Activated CD4-positive, alpha-beta T cell treated with anti-CD3 and anti-CD28 coated beads for 36 hours (primary cell): Measurements from ENCODE around the gene TMEM40. TPM values are rescaled to one million over a fixed set of nuclear protein-coding genes. Genes with fewer than 3 reads are reported as not detected.
"Not testable (repeated sequence)": the region's sequence is repeated elsewhere in the genome, so short reads cannot be mapped to it uniquely, and the experiment has no call there.

ENCODE experiments used
- ATAC-seq: fragments of 200-7000 bp; cut with Tn5 transposase; one replicate; pipeline ENCODE4 v1.10.0; 2021; ENCODE audit warnings: mild to moderate bottlenecking, moderate library complexity
- CTCF ChIA-PET: fragments of 350-600 bp; sonication (Branson Sonifier 250); formaldehyde crosslinking; loops from one replicate; lab custom pipeline; 2021; ENCODE audit warnings: antibody characterized with exemption; lab: Charles Lee
- POLR2A ChIA-PET: fragments of 350-600 bp; sonication (Branson Sonifier 250); formaldehyde crosslinking; loops from one replicate; lab custom pipeline; 2021; ENCODE audit warnings: antibody characterized with exemption, inconsistent platforms; lab: Charles Lee
- DNase-seq: peaks from one replicate; pipeline ENCODE4 v3.0.0-alpha.2; 2020
- H3K27ac Mint-ChIP-seq: one replicate; pipeline ENCODE4 v1.8.0; 2021; ENCODE audit warnings: mixed read lengths
- H3K27me3 Mint-ChIP-seq: one replicate; pipeline ENCODE4 v1.8.0; 2021; ENCODE audit warnings: mixed read lengths
- H3K36me3 Mint-ChIP-seq: one replicate; pipeline ENCODE4 v1.8.0; 2021; ENCODE audit warnings: low read depth, mixed read lengths
- H3K4me1 Mint-ChIP-seq: one replicate; pipeline ENCODE4 v1.8.0; 2021; ENCODE audit warnings: mixed read lengths
- H3K4me3 Mint-ChIP-seq: one replicate; pipeline ENCODE4 v1.8.0; 2021; ENCODE audit warnings: mild to moderate bottlenecking, moderate library complexity, mixed read lengths
- H3K9me3 Mint-ChIP-seq: one replicate; pipeline ENCODE4 v1.8.0; 2021; ENCODE audit warnings: low read depth, mixed read lengths
- intact Hi-C, 2 experiments: fragments of 100-400 bp; cut with DNase I in 1 of 2; cut with micrococcal nuclease in 1 of 2; formaldehyde crosslinking; loops; one replicate each; pipeline versions ENCODE4 v1.14.2 to v1.15.1; 2022 to 2024; cut with DNase I, micrococcal nuclease
- total RNA-seq, 2 experiments: library from RNA; stranded (reverse); gene quantifications; one replicate each; pipeline ENCODE4 v1.2.3, GENCODE V29; 2021

TMEM40 gene
- total RNA-seq, 2 experiments from 2014 or later, result not detected

DNA sequence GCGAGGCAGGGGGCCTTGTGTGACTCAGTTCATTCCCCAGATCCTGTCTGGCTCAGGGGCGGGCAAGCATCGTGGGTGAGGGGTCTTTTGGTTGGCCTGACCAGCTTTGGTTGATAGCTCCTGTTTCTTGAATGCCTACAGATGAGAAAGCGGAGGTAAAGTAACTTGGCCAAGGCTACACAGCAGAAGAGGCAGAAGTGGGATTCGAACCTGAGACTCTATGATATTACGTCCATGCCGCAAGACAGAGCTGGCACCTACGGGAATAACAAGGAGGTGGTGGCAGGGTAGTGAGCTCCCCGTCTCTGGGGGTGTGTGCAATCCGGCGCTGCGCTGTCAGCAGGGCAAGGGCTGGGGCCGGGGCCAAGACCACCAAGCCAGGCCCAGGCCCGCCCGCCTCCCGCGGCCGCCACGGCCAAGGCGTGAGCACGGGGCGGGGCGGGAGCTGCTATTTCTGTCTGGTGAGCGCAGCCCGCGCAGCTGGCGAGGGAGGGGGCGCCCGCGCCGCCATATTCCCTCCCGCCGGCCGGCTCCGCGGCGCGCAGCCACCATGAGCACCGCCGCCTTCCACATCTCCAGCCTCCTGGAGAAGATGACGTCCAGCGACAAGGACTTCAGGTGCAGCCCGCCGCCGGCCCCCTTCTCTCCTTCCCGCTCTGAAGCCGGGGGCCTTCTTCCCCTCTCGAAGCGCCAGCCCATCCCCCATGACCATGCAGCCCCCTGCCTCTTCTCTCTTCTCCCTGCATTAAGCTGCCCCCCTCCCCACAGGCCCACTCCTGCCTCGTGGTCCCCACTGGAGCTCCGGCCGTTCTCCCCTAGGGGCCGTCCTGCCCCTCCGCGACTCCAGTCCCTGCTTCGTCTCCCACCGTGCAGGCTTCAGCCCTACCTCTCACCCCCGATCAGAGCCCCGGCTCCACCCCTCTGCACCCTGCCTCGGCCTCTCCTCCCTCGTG is 37.4 kb upstream of the TMEM40 start, which contains the start of gene CAND2:
TSS of gene CAND2 (plus strand) at position 510 of the 953 bp plus-strand sequence. CDS start at position 551, 41 bp downstream.
- peak; percentile 81 for ATAC-seq
- Mint-ChIP-seq H3K4me3 (peak within 1 kb of the TSS; percentile 71), H3K27me3 (no peaks in the 10 kb centered on the region), H3K9me3 (no peaks in the 10 kb centered on the region), H3K4me1 (peaks cover 16% of the 10 kb centered on the region), H3K36me3 (no peaks in the 10 kb centered on the region), H3K27ac (peak within 1 kb of the TSS; percentile 70)
- ChIA-PET POLR2A (interaction anchor here (0.5 to 0.6 kb wide), 3 partner anchors 14 to 193 kb away, joined by 3 to 4 read pairs (median 4); no protein-coding TSS in a partner anchor), CTCF (interaction anchor here (0.6 to 5.4 kb wide), 4 partner anchors 9 to 19 kb away, joined by 3 to 49 read pairs (median 6); no protein-coding TSS in a partner anchor)
- intact Hi-C loops, result loop anchor here in 1 of 2 experiments (1.0 kb wide), 1 partner anchor 14 kb away; no protein-coding TSS in a partner anchor
- DNase-seq, result peak; percentile 65

DNA sequence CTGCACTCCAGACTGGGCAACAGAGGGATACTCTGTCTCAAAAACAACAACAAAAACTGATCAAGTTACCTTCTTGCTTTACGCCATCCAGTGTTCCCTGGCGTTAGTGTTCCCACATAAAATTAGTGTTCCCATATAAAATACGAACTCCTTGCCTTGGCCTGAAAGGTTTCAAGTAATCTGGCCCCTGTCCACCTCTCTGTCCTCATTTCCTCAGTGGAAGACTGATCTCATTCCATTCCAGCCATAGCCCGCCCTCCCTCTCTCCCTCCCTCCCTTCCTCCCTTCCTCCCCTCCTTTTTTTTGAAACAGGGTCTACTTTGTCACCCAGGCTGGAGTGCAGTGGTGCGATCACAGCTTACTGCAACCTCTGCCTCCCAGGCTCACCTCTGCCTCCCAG is 34.6 kb upstream of the TMEM40 start:
- ChIA-PET POLR2A (no interaction called here), CTCF (no interaction called here)
- Mint-ChIP-seq H3K9me3 (no peaks in the 10 kb centered on the region), H3K36me3 (no peaks in the 10 kb centered on the region), H3K27me3 (no peaks in the 10 kb centered on the region), H3K4me1 (peaks cover 16% of the 10 kb centered on the region), H3K27ac (no peak overlapping the region), H3K4me3 (no peak overlapping the region)
- no peak for ATAC-seq
- intact Hi-C loops, result loop anchor here in 1 of 2 experiments (2.0 kb wide), 1 partner anchor 17 kb away; no protein-coding TSS in a partner anchor
- DNase-seq, result no peak

DNA sequence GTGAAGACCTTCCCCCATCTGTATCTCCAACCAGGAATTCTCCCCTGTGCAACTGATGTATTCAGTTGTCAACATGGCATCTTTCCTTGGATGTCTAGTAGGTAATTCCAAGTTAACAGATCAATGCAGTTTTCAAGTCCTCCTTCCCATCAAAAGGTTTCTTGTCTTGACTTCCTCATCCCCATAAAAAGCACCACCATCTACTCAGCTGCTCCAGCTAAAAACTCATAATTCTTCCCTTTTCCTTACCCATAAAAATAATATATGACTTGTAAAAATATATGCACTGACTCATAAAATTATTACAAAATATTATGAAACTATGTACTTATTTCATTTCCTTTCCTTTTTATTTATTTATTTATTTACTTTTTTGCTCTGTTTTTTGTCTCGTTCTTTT is 32.4 kb upstream of the TMEM40 start:
- CTCF ChIA-PET, result no interaction called here
- no peak for ATAC-seq
- intact Hi-C loops, result no loop called here
- Mint-ChIP-seq H3K27me3 (no peaks in the 10 kb centered on the region), H3K27ac (no peak overlapping the region), H3K4me1 (peaks cover 6% of the 10 kb centered on the region), H3K9me3 (no peaks in the 10 kb centered on the region), H3K4me3 (no peak overlapping the region), H3K36me3 (no peaks in the 10 kb centered on the region)
- no peak for DNase-seq
- POLR2A ChIA-PET, result interaction anchor here (0.6 kb wide), 1 partner anchor 240 kb away, joined by 4 read pairs; no protein-coding TSS in a partner anchor

DNA sequence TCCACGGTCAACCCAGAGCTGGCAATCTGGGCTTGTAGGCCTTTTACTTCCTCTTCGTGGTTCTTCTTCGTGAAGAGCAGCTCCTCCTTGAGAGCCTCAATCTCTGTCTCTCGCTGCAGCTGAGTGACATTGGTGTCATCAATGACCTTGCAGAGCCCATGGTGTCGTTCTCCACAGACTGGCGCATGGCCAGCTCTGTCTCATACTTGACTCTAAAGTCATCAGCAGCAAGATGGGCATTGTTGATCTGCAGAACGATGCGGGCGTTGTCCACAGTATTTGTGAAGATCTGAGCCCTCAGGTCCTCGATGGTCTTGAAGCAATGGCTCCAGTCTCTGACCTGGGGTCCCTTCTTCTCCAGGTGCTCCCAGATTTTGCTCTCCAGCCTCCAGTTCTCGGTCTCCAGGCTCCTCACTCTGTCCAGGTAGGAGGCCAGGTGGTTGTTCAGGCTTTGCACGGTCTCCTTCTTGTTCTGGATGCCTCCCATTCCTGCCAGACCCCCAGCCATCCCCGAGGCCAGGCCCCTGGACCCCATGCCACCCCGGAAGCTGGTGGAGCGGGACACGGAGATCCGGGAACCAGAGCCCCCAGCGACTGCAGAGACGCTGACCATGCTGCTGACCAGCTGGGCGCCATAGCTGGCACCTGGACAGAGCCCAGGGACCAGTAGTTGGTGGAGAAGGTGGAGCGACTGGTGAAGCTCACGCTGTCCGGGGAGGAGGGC is 29.1 kb upstream of the TMEM40 start:
- H3K9me3 Mint-ChIP-seq, H3K27me3 Mint-ChIP-seq, H3K36me3 Mint-ChIP-seq, DNase-seq, ATAC-seq, H3K27ac Mint-ChIP-seq, H3K4me1 Mint-ChIP-seq, H3K4me3 Mint-ChIP-seq, POLR2A ChIA-PET: not testable (repeated sequence)
- CTCF ChIA-PET, result interaction anchor here (0.6 to 3.2 kb wide), 12 partner anchors 8 to 450 kb away, joined by 3 to 21 read pairs (median 3); partner anchors contain the start of genes CAND2 and TMEM40
- intact Hi-C loops, result loop anchor here (1.0 to 2.0 kb wide), 2 partner anchors 104 to 105 kb away; no protein-coding TSS in a partner anchor

DNA sequence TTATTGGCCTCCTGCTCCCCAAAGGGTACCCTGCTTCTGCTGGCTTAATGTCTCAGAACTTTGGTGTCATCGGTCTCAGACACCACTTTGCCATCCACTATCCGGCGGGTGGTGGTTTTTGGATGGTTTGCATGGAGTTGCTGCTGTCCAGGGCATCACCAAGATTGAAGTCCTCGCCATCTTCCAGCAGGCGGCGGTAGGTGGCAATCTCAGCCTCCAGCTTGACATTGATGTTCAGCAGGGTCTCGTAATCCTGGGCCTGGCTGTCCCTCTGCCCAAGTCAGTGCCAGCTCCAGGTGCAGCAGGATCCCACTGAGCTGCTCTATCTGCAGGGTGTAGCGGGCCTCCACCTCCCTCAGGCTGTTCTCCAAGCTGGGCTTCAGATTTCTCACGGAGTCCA is 28.3 kb upstream of the TMEM40 start:
- not testable (repeated sequence) for H3K4me1 Mint-ChIP-seq, ATAC-seq, H3K36me3 Mint-ChIP-seq, H3K9me3 Mint-ChIP-seq, H3K4me3 Mint-ChIP-seq, H3K27ac Mint-ChIP-seq
- ChIA-PET POLR2A (interaction anchor here (0.5 to 0.8 kb wide), 3 partner anchors 14 to 1311 kb away, joined by 3 to 4 read pairs (median 3); no protein-coding TSS in a partner anchor), CTCF (interaction anchor here (0.7 to 3.2 kb wide), 14 partner anchors 8 to 449 kb away, joined by 3 to 21 read pairs (median 4); partner anchors contain the start of genes CAND2, RPL32 and TMEM40)
- peak; percentile 77 for DNase-seq
- intact Hi-C loops, result loop anchor here (1.0 to 2.0 kb wide), 2 partner anchors 105 kb away; no protein-coding TSS in a partner anchor
- peaks cover 13% of the 10 kb centered on the region for H3K27me3 Mint-ChIP-seq

DNA sequence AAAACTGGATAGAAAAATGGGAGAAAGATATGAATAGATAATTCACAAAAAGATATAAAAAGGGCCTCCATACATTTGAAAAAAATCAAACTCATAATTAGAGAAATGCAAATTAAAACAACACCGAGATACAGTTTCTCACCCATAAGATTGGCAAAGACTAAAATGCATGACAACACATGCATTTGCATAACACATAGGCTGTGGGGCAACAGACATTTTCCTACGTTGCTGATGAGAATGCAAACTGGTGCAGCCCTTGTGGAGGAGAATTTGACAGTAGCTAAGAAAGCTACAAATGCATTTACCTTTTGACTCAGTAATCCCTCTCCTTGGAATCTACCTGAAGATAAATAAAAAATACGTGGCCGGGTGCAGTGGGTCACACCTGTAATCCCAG is 26.0 kb upstream of the TMEM40 start:
- ATAC-seq (no peak), DNase-seq (no peak)
- intact Hi-C loops, result no loop called here
- H3K27me3 Mint-ChIP-seq, result peaks cover 16% of the 10 kb centered on the region
- H3K36me3 Mint-ChIP-seq, result no peaks in the 10 kb centered on the region
- no peak overlapping the region for H3K4me3 Mint-ChIP-seq
- no peaks in the 10 kb centered on the region for H3K9me3 Mint-ChIP-seq
- CTCF ChIA-PET, result interaction anchor here (0.8 kb wide), 1 partner anchor 16 kb away, joined by 4 read pairs; no protein-coding TSS in a partner anchor
- POLR2A ChIA-PET, result no interaction called here
- H3K27ac Mint-ChIP-seq, result no peak overlapping the region
- H3K4me1 Mint-ChIP-seq, result no peaks in the 10 kb centered on the region

DNA sequence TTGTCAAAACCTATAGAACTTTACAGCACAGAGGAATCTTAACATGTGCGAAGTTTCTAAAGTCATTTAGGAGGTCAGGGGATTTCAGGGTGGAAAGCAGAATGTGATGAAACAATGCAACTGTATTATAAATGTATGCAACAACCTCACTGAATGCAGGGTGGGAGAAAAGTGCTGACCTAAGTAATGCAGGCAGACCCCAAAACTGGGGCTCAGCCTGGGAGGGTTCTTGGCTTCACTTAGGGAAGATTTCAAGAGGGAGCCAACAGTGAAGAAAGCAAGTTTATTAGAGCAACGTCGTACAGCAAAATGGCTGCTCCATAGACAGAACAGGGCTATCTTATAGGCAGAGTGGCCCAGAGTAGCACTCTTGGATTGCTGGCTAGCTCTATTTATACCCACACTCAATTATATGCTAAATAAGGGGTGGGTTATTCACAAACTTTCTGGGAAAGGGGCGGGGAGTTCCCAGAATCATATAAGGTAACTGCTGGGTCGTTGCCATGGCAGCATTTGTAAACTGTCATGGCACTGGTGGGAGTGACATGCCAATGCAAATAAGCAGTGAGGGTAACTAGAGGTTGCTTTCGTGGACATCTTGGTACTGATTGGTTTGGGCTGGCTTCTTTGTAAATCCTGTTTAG is 23.2 kb upstream of the TMEM40 start:
- H3K4me3 Mint-ChIP-seq, result no peak overlapping the region
- intact Hi-C loops, result no loop called here
- CTCF ChIA-PET, result interaction anchor here (0.7 kb wide), 1 partner anchor 13 kb away, joined by 3 read pairs; no protein-coding TSS in a partner anchor

DNA sequence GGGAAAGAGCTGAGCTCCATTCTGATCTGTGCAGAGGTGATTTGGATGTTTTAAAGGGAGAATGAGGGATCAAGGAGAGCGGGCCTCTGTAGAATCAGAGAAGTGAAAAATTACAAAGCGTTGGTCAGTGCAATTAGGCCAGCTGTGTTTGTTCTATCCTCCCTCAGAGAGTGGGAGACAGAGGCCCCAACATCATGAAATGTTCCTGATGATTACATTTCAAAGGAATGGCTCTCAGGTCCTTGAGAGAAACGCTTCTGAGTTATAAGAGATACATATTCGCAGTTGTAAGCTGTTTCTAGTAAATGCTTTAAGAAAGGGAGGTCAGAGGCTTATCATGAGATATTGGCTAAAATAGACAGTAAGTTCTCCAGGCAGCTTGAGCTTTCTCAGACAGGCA is 21.7 kb upstream of the TMEM40 start:
- Mint-ChIP-seq H3K27ac (no peak overlapping the region), H3K27me3 (peaks cover 16% of the 10 kb centered on the region), H3K4me3 (no peak overlapping the region), H3K9me3 (no peaks in the 10 kb centered on the region), H3K4me1 (no peaks in the 10 kb centered on the region), H3K36me3 (no peaks in the 10 kb centered on the region)
- intact Hi-C loops, result no loop called here
- POLR2A ChIA-PET, result no interaction called here
- CTCF ChIA-PET, result no interaction called here
- DNase-seq (no peak), ATAC-seq (no peak)

More for the DNA sequence above, 23.2 kb upstream of the TMEM40 start:
- H3K27me3 Mint-ChIP-seq, result peaks cover 16% of the 10 kb centered on the region
- DNase-seq (peak; percentile 37), ATAC-seq (no peak)
- H3K27ac Mint-ChIP-seq, result no peak overlapping the region
- H3K9me3 Mint-ChIP-seq, result no peaks in the 10 kb centered on the region
- no peaks in the 10 kb centered on the region for H3K36me3 Mint-ChIP-seq
- POLR2A ChIA-PET, result no interaction called here
- H3K4me1 Mint-ChIP-seq, result no peaks in the 10 kb centered on the region

DNA sequence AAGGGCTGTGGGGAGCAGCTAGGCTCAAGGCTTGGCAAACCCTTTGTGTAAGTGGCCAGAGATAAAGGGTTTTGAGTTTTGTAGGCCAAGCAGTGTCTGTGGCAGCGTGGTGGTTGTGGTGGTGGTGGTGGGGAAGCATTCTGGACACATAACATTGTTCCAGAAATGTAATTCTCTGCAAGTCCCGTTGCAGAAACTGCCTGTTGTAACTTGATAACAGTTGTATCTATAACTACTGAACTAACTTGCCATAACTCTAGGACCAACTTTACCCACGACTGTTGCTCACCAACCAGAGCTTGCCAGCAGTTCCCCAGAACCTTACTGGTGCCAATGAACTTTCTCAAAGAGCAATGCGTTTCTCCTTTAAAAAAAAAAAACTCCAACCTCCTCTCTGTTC is 18.1 kb upstream of the TMEM40 start:
- no peaks in the 10 kb centered on the region for H3K36me3 Mint-ChIP-seq
- intact Hi-C loops, result loop anchor here in 1 of 2 experiments (2.0 kb wide), 1 partner anchor 18 kb away; no protein-coding TSS in a partner anchor
- no peak overlapping the region for H3K27ac Mint-ChIP-seq
- DNase-seq, result no peak
- ChIA-PET CTCF (no interaction called here), POLR2A (no interaction called here)
- no peak for ATAC-seq
- no peak overlapping the region for H3K4me3 Mint-ChIP-seq
- H3K9me3 Mint-ChIP-seq, result no peaks in the 10 kb centered on the region
- H3K27me3 Mint-ChIP-seq, result peaks cover 3% of the 10 kb centered on the region
- H3K4me1 Mint-ChIP-seq, result peaks cover 7% of the 10 kb centered on the region

DNA sequence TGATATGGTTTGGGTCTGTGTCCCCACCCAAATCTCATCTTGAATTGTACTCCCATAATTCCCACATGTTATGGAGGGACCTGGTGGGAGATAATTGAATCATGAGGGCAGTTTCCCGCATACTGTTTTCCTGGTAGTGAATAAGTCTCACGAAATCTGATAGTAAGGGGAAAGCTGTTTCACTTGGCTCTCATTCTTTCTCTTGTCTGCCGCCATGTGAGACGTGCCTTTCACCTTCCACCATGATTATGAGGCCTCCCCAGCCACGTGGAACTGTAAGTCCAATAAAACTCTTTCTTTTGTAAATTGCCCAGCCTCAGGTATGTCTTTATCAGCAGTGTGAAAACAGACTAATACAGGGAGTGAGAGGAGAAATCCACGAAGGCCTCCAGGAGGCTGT is 16.9 kb upstream of the TMEM40 start:
- intact Hi-C loops, result loop anchor here in 1 of 2 experiments (2.0 kb wide), 1 partner anchor 19 kb away; no protein-coding TSS in a partner anchor
- H3K4me1 Mint-ChIP-seq, ATAC-seq, H3K9me3 Mint-ChIP-seq, H3K4me3 Mint-ChIP-seq, CTCF ChIA-PET, H3K27ac Mint-ChIP-seq, H3K36me3 Mint-ChIP-seq, POLR2A ChIA-PET, DNase-seq, H3K27me3 Mint-ChIP-seq: not testable (repeated sequence)
